CD14-positive monocyte (primary cell): Measurements from ENCODE around the gene GATA1. TPM values are rescaled to one million over a fixed set of nuclear protein-coding genes. Genes with fewer than 3 reads are reported as not detected.

Experiments
- DNase-seq, 3 donors: peaks; one replicate each; pipeline ENCODE4 v3.0.0-alpha.2; 2011 to 2022
- H2AFZ ChIP-seq: 2 replicates; pipeline ENCODE4 v1.6.0; 2012; ENCODE audit warnings: mild to moderate bottlenecking, low read depth, low read length, inconsistent platforms; ENCODE audit not compliant: insufficient read depth, poor library complexity, severe bottlenecking
- H3K27ac ChIP-seq, 2 donors: 1 replicate in 1 of 2; 2 replicates in 1 of 2; pipeline ENCODE4 v1.5.1; 2012 to 2013; ENCODE audit warnings: low read length in 2 of 2, control low read depth in 1 of 2, inconsistent platforms in 1 of 2, low read depth in 1 of 2, mild to moderate bottlenecking in 1 of 2
- H3K27me3 ChIP-seq, 2 donors: one replicate each; pipeline versions ENCODE4 v1.6.0 to v1.6.1; 2011 to 2013; ENCODE audit warnings: low read length in 2 of 2; ENCODE audit not compliant: control insufficient read depth in 2 of 2, insufficient read depth in 2 of 2
- H3K36me3 ChIP-seq, 2 donors: replicated peaks in 1 of 2; 1 replicate in 1 of 2; 2 replicates in 1 of 2; pipeline versions ENCODE4 v1.5.1 to v1.6.1; 2012 to 2013; ENCODE audit warnings: low read length in 2 of 2, control low read depth in 1 of 2, inconsistent platforms in 1 of 2, mild to moderate bottlenecking in 1 of 2; ENCODE audit not compliant: insufficient read depth in 2 of 2, control insufficient read depth in 1 of 2
- H3K4me1 ChIP-seq, 2 donors: 1 replicate in 1 of 2; 2 replicates in 1 of 2; pipeline versions ENCODE4 v1.5.1 to v1.6.1; 2012 to 2013; ENCODE audit warnings: low read length in 2 of 2, control low read depth in 1 of 2, inconsistent platforms in 1 of 2, mild to moderate bottlenecking in 1 of 2, moderate library complexity in 1 of 2; ENCODE audit not compliant: insufficient read depth in 2 of 2, control insufficient read depth in 1 of 2
- H3K4me2 ChIP-seq: replicated peaks from 2 replicates; pipeline ENCODE3; 2012; ENCODE audit warnings: low read length, moderate library complexity, mild to moderate bottlenecking; ENCODE audit not compliant: poor library complexity, severe bottlenecking; ENCODE audit errors: extremely low read depth
- H3K4me3 ChIP-seq, 3 experiments: fragments of 200-600 bp in 1 of 3; sonication (generic) in 1 of 3; replicated peaks in 1 of 3; 1 replicate in 2 of 3; 2 replicates in 1 of 3; pipeline ENCODE4 v1.5.1; 2011 to 2013; ENCODE audit warnings: low read length in 3 of 3, mild to moderate bottlenecking in 3 of 3, control low read depth in 2 of 3, low read depth in 2 of 3, inconsistent platforms in 1 of 3, moderate library complexity in 1 of 3
- H3K79me2 ChIP-seq: 2 replicates; pipeline ENCODE4 v1.6.0; 2012; ENCODE audit warnings: mild to moderate bottlenecking, control low read depth, inconsistent platforms, low read length, moderate library complexity; ENCODE audit not compliant: insufficient read depth
- H3K9ac ChIP-seq: 2 replicates; pipeline ENCODE4 v1.6.0; 2017; ENCODE audit warnings: low read length, mild to moderate bottlenecking; ENCODE audit not compliant: insufficient read depth, poor library complexity, severe bottlenecking
- H3K9me3 ChIP-seq, 2 donors: replicated peaks in 1 of 2; 1 replicate in 1 of 2; 2 replicates in 1 of 2; pipeline versions ENCODE4 v1.5.1 to v1.6.1; 2012 to 2013; ENCODE audit warnings: low read length in 2 of 2, control low read depth in 1 of 2; ENCODE audit not compliant: control insufficient read depth in 1 of 2, insufficient read depth in 1 of 2
- H4K20me1 ChIP-seq: 2 replicates; pipeline ENCODE4 v1.6.0; 2012; ENCODE audit warnings: mild to moderate bottlenecking, low read length, control low read depth, moderate library complexity; ENCODE audit not compliant: insufficient read depth
- H3K27ac Mint-ChIP-seq, 7 donors: one replicate each; pipeline ENCODE4 v1.8.0; 2020; ENCODE audit warnings: mild to moderate bottlenecking in 7 of 7, mixed read lengths in 7 of 7, moderate library complexity in 6 of 7, inconsistent platforms in 2 of 7
- H3K27me3 Mint-ChIP-seq, 3 donors: one replicate each; pipeline ENCODE4 v1.8.0; 2021 to 2022; ENCODE audit warnings: low read depth in 3 of 3, mild to moderate bottlenecking in 3 of 3, mixed read lengths in 3 of 3, moderate library complexity in 3 of 3, inconsistent platforms in 1 of 3
- H3K36me3 Mint-ChIP-seq, 2 donors: one replicate each; pipeline ENCODE4 v1.8.0; 2020; ENCODE audit warnings: mixed read lengths in 2 of 2, inconsistent platforms in 1 of 2, mild to moderate bottlenecking in 1 of 2
- H3K4me1 Mint-ChIP-seq: one replicate; pipeline ENCODE4 v1.8.0; 2020; ENCODE audit warnings: mild to moderate bottlenecking, mixed read lengths
- H3K4me3 Mint-ChIP-seq, 2 donors: one replicate each; pipeline ENCODE4 v1.8.0; 2020; ENCODE audit warnings: mild to moderate bottlenecking in 2 of 2, mixed read lengths in 2 of 2, moderate library complexity in 1 of 2
- H3K9me3 Mint-ChIP-seq, 7 donors: one replicate each; pipeline ENCODE4 v1.8.0; 2020 to 2022; ENCODE audit warnings: mixed read lengths in 7 of 7, mild to moderate bottlenecking in 6 of 7, moderate library complexity in 6 of 7, inconsistent platforms in 2 of 7
- WGBS: methylation state at CpG from one replicate; pipeline ENCODE4 v1.1.5; 2013; ENCODE audit warnings: missing lambda C conversion rate; ENCODE audit not compliant: insufficient coverage; 5-methylcytosine and 5-hydroxymethylcytosine counted together
- intact Hi-C, 2 donors: fragments of 100-400 bp; cut with micrococcal nuclease; formaldehyde crosslinking; loops; one replicate each; pipeline versions ENCODE4 v1.15.0 to v1.15.1; 2023
- polyA plus RNA-seq, 3 donors: library from polyadenylated mRNA; depleted of rRNA in 1 of 3; unstranded in 2 of 3; stranded (reverse) in 1 of 3; fragments of 300-500 nt in 2 of 3; fragments of >200 nt in 1 of 3; fragmentation: Illumina TruSeq in 2 of 3; gene quantifications; 1 replicate in 2 of 3; 2 replicates in 1 of 3; pipeline ENCODE4 v1.2.3, GENCODE V29; 2012 to 2021
- TF ChIP-seq, protein P1 (sequence below): fragments of 200-600 bp; IDR thresholded peaks from one replicate; pipeline ENCODE4 v1.8.0; 2022; ENCODE audit warnings: antibody characterized with exemption, mild to moderate bottlenecking

The GATA1 gene
- polyA plus RNA-seq, 3 donors, result not detected

DNA sequence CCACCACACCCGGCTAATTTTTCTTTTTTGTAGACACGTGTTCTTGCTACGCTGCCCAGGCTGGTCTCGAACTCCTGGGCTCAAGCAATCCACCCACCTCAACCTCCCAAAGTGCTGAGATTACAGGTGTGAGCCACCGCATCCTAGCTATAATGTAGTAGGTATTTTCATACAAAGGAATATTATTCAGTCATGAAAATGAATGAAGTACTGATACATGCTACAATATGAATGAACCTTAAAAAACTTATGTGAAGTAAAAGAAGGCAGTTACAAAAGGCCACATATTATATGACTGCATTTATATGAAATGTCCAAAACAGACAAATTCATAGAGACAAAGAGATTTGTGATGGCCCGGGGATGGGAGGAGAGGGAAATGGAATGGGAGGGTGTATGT, 4.7 kb upstream of the GATA1 start:
- peaks cover 0 to 4% (median 1%) of the 10 kb centered on the region in 3 donors for H3K27me3 Mint-ChIP-seq

DNA sequence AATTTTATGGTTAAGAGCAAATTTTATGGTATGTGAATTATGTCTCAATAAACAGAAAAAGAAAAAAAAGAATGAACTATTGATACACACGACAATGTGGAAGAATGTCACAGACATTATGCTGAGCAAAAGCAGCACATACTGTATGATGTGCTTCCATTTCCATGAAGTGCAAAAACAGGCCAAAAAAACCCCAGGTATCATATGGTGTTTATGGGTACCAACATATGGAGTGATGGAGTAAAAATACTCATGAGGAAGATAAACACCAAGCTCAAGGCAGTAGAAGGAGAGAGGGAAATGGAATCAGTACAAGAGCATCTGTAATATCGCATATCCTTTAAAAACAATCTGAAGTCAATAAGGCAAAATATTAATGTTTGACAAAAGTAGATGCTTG, 4.2 kb upstream of the GATA1 start:
- Mint-ChIP-seq H3K36me3 (no peaks in the 10 kb centered on the region), H3K4me3 (no peak overlapping the region), H3K27me3 (peaks cover 2 to 9% (median 3%) of the 10 kb centered on the region in 3 donors), H3K4me1 (no peaks in the 10 kb centered on the region), H3K9me3 (peaks cover 0 to 4% (median 0%) of the 10 kb centered on the region in 7 donors), H3K27ac (no peak overlapping the region)
- no peak overlapping the region for H3K27ac ChIP-seq
- WGBS, result no CpG with 5 or more reads among the region's 2 CpGs
- H3K4me3 ChIP-seq, result no peak overlapping the region
- intact Hi-C loops, result no loop called here
- H3K9ac ChIP-seq, result no peak overlapping the region
- H3K36me3 ChIP-seq, result no peaks in the 10 kb centered on the region
- TF ChIP-seq, protein P1, sequence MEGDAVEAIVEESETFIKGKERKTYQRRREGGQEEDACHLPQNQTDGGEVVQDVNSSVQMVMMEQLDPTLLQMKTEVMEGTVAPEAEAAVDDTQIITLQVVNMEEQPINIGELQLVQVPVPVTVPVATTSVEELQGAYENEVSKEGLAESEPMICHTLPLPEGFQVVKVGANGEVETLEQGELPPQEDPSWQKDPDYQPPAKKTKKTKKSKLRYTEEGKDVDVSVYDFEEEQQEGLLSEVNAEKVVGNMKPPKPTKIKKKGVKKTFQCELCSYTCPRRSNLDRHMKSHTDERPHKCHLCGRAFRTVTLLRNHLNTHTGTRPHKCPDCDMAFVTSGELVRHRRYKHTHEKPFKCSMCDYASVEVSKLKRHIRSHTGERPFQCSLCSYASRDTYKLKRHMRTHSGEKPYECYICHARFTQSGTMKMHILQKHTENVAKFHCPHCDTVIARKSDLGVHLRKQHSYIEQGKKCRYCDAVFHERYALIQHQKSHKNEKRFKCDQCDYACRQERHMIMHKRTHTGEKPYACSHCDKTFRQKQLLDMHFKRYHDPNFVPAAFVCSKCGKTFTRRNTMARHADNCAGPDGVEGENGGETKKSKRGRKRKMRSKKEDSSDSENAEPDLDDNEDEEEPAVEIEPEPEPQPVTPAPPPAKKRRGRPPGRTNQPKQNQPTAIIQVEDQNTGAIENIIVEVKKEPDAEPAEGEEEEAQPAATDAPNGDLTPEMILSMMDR, result no peak
- no peak for DNase-seq
- H3K4me1 ChIP-seq, result no peaks in the 10 kb centered on the region
- no peaks in the 10 kb centered on the region for H3K27me3 ChIP-seq
- H3K4me2 ChIP-seq, result no peak overlapping the region
- H3K9me3 ChIP-seq, result no peaks in the 10 kb centered on the region
- H4K20me1 ChIP-seq, result no peaks in the 10 kb centered on the region
- no peak overlapping the region for H2AFZ ChIP-seq
- no peaks in the 10 kb centered on the region for H3K79me2 ChIP-seq

More for the DNA sequence above, 4.7 kb upstream of the GATA1 start:
- H3K27ac Mint-ChIP-seq, result no peak overlapping the region
- Histone ChIP-seq H3K79me2 (no peaks in the 10 kb centered on the region), H3K4me2 (no peak overlapping the region), H3K27ac (no peak overlapping the region), H3K36me3 (no peaks in the 10 kb centered on the region), H2AFZ (no peak overlapping the region), H3K4me1 (no peaks in the 10 kb centered on the region), H3K9ac (no peak overlapping the region), H4K20me1 (no peaks in the 10 kb centered on the region), H3K27me3 (no peaks in the 10 kb centered on the region), H3K9me3 (no peaks in the 10 kb centered on the region), H3K4me3 (no peak overlapping the region)
- H3K4me1 Mint-ChIP-seq, result no peaks in the 10 kb centered on the region
- no CpG with 5 or more reads among the region's 6 CpGs for WGBS
- intact Hi-C loops, result no loop called here
- H3K36me3 Mint-ChIP-seq, result no peaks in the 10 kb centered on the region
- H3K4me3 Mint-ChIP-seq, result no peak overlapping the region
- no peak for DNase-seq
- peaks cover 0 to 4% (median 0%) of the 10 kb centered on the region in 7 donors for H3K9me3 Mint-ChIP-seq
- TF ChIP-seq, protein P1, result no peak
